CD14-positive monocyte (primary cell): ENCODE data around the gene RAB40A. TPM values are rescaled to one million over a fixed set of nuclear protein-coding genes. Genes with fewer than 3 reads are reported as not detected.
A peak's percentile ranks its signal among the peaks of the same experiment; 100 is the strongest.

Source experiments
- DNase-seq, 3 donors: peaks; one replicate each; pipeline ENCODE4 v3.0.0-alpha.2; 2011 to 2022
- H2AFZ ChIP-seq: 2 replicates; pipeline ENCODE4 v1.6.0; 2012; ENCODE audit warnings: mild to moderate bottlenecking, low read depth, low read length, inconsistent platforms; ENCODE audit not compliant: insufficient read depth, poor library complexity, severe bottlenecking
- H3K27ac ChIP-seq, 2 donors: 1 replicate in 1 of 2; 2 replicates in 1 of 2; pipeline ENCODE4 v1.5.1; 2012 to 2013; ENCODE audit warnings: low read length in 2 of 2, control low read depth in 1 of 2, inconsistent platforms in 1 of 2, low read depth in 1 of 2, mild to moderate bottlenecking in 1 of 2
- H3K27me3 ChIP-seq, 2 donors: one replicate each; pipeline versions ENCODE4 v1.6.0 to v1.6.1; 2011 to 2013; ENCODE audit warnings: low read length in 2 of 2; ENCODE audit not compliant: control insufficient read depth in 2 of 2, insufficient read depth in 2 of 2
- H3K36me3 ChIP-seq, 2 donors: replicated peaks in 1 of 2; 1 replicate in 1 of 2; 2 replicates in 1 of 2; pipeline versions ENCODE4 v1.5.1 to v1.6.1; 2012 to 2013; ENCODE audit warnings: low read length in 2 of 2, control low read depth in 1 of 2, inconsistent platforms in 1 of 2, mild to moderate bottlenecking in 1 of 2; ENCODE audit not compliant: insufficient read depth in 2 of 2, control insufficient read depth in 1 of 2
- H3K4me1 ChIP-seq, 2 donors: 1 replicate in 1 of 2; 2 replicates in 1 of 2; pipeline versions ENCODE4 v1.5.1 to v1.6.1; 2012 to 2013; ENCODE audit warnings: low read length in 2 of 2, control low read depth in 1 of 2, inconsistent platforms in 1 of 2, mild to moderate bottlenecking in 1 of 2, moderate library complexity in 1 of 2; ENCODE audit not compliant: insufficient read depth in 2 of 2, control insufficient read depth in 1 of 2
- H3K4me2 ChIP-seq: replicated peaks from 2 replicates; pipeline ENCODE3; 2012; ENCODE audit warnings: low read length, moderate library complexity, mild to moderate bottlenecking; ENCODE audit not compliant: poor library complexity, severe bottlenecking; ENCODE audit errors: extremely low read depth
- H3K4me3 ChIP-seq, 3 experiments: fragments of 200-600 bp in 1 of 3; sonication (generic) in 1 of 3; replicated peaks in 1 of 3; 1 replicate in 2 of 3; 2 replicates in 1 of 3; pipeline ENCODE4 v1.5.1; 2011 to 2013; ENCODE audit warnings: low read length in 3 of 3, mild to moderate bottlenecking in 3 of 3, control low read depth in 2 of 3, low read depth in 2 of 3, inconsistent platforms in 1 of 3, moderate library complexity in 1 of 3
- H3K79me2 ChIP-seq: 2 replicates; pipeline ENCODE4 v1.6.0; 2012; ENCODE audit warnings: mild to moderate bottlenecking, control low read depth, inconsistent platforms, low read length, moderate library complexity; ENCODE audit not compliant: insufficient read depth
- H3K9ac ChIP-seq: 2 replicates; pipeline ENCODE4 v1.6.0; 2017; ENCODE audit warnings: low read length, mild to moderate bottlenecking; ENCODE audit not compliant: insufficient read depth, poor library complexity, severe bottlenecking
- H3K9me3 ChIP-seq, 2 donors: replicated peaks in 1 of 2; 1 replicate in 1 of 2; 2 replicates in 1 of 2; pipeline versions ENCODE4 v1.5.1 to v1.6.1; 2012 to 2013; ENCODE audit warnings: low read length in 2 of 2, control low read depth in 1 of 2; ENCODE audit not compliant: control insufficient read depth in 1 of 2, insufficient read depth in 1 of 2
- H4K20me1 ChIP-seq: 2 replicates; pipeline ENCODE4 v1.6.0; 2012; ENCODE audit warnings: mild to moderate bottlenecking, low read length, control low read depth, moderate library complexity; ENCODE audit not compliant: insufficient read depth
- H3K27ac Mint-ChIP-seq, 7 donors: one replicate each; pipeline ENCODE4 v1.8.0; 2020; ENCODE audit warnings: mild to moderate bottlenecking in 7 of 7, mixed read lengths in 7 of 7, moderate library complexity in 6 of 7, inconsistent platforms in 2 of 7
- H3K27me3 Mint-ChIP-seq, 3 donors: one replicate each; pipeline ENCODE4 v1.8.0; 2021 to 2022; ENCODE audit warnings: low read depth in 3 of 3, mild to moderate bottlenecking in 3 of 3, mixed read lengths in 3 of 3, moderate library complexity in 3 of 3, inconsistent platforms in 1 of 3
- H3K36me3 Mint-ChIP-seq, 2 donors: one replicate each; pipeline ENCODE4 v1.8.0; 2020; ENCODE audit warnings: mixed read lengths in 2 of 2, inconsistent platforms in 1 of 2, mild to moderate bottlenecking in 1 of 2
- H3K4me1 Mint-ChIP-seq: one replicate; pipeline ENCODE4 v1.8.0; 2020; ENCODE audit warnings: mild to moderate bottlenecking, mixed read lengths
- H3K4me3 Mint-ChIP-seq, 2 donors: one replicate each; pipeline ENCODE4 v1.8.0; 2020; ENCODE audit warnings: mild to moderate bottlenecking in 2 of 2, mixed read lengths in 2 of 2, moderate library complexity in 1 of 2
- H3K9me3 Mint-ChIP-seq, 7 donors: one replicate each; pipeline ENCODE4 v1.8.0; 2020 to 2022; ENCODE audit warnings: mixed read lengths in 7 of 7, mild to moderate bottlenecking in 6 of 7, moderate library complexity in 6 of 7, inconsistent platforms in 2 of 7
- WGBS: methylation state at CpG from one replicate; pipeline ENCODE4 v1.1.5; 2013; ENCODE audit warnings: missing lambda C conversion rate; ENCODE audit not compliant: insufficient coverage; 5-methylcytosine and 5-hydroxymethylcytosine counted together
- intact Hi-C, 2 donors: fragments of 100-400 bp; cut with micrococcal nuclease; formaldehyde crosslinking; loops; one replicate each; pipeline versions ENCODE4 v1.15.0 to v1.15.1; 2023
- polyA minus RNA-seq: library from RNA; depleted of rRNA, polyadenylated mRNA; stranded (reverse); fragments of >200 nt; gene quantifications from 2 replicates; pipeline ENCODE4 v1.2.3, GENCODE V29; 2012
- polyA plus RNA-seq, 3 donors: library from polyadenylated mRNA; depleted of rRNA in 1 of 3; unstranded in 2 of 3; stranded (reverse) in 1 of 3; fragments of 300-500 nt in 2 of 3; fragments of >200 nt in 1 of 3; fragmentation: Illumina TruSeq in 2 of 3; gene quantifications; 1 replicate in 2 of 3; 2 replicates in 1 of 3; pipeline ENCODE4 v1.2.3, GENCODE V29; 2012 to 2021
- total RNA-seq, 12 experiments: library from RNA in 1 of 12; stranded (reverse) in 1 of 12; fragments of 120-200 nt in 1 of 12; gene quantifications; one replicate each; pipeline ENCODE4 v1.2.4 and lab custom pipeline; 2013 to 2026; ENCODE audit warnings: mixed read lengths in 6 of 12, inconsistent platforms in 1 of 12
- TF ChIP-seq, protein P1 (sequence below): fragments of 200-600 bp; IDR thresholded peaks from one replicate; pipeline ENCODE4 v1.8.0; 2022; ENCODE audit warnings: antibody characterized with exemption, mild to moderate bottlenecking

RAB40A gene, protein sequence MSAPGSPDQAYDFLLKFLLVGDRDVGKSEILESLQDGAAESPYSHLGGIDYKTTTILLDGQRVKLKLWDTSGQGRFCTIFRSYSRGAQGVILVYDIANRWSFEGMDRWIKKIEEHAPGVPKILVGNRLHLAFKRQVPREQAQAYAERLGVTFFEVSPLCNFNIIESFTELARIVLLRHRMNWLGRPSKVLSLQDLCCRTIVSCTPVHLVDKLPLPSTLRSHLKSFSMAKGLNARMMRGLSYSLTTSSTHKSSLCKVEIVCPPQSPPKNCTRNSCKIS
- total RNA-seq (2013): not detected
- polyA plus RNA-seq (not detected), polyA minus RNA-seq (0.08 TPM in 1 of 2 replicates, not detected in the other), total RNA-seq (lab: John Stamatoyannopoulos, UW) (0 to 1.1 (median 0) reads per million in 11 experiments)

DNA sequence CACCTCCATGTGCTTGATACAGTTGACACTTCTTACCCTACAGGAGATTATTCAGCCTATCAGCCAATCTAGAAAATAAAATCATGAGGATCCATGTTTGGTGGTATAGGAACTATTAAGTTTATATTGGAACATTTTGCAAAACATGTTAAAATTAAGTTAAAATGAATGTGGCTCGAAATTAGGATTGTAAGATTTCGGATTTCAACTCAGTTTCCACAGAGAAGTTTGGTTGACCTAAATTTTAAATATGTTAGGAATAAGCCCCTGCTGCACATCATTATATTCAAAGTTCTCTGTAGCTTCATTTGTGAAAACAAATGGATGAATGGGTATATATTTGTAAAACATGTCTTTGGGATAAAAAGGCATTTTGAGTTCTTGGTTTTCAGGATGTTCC is at the start of gene RAB40A:
Gene RAB40A, minus strand, starts transcription at position 101 of the 400 bp plus-strand sequence. CDS start 18,733 bp downstream, outside the sequence.
- Histone ChIP-seq H3K79me2 (no peaks in the 10 kb centered on the region), H2AFZ (no peak within 1 kb of the TSS), H3K9ac (no peak within 1 kb of the TSS), H3K9me3 (no peaks in the 10 kb centered on the region), H3K4me3 (no peak within 1 kb of the TSS), H4K20me1 (no peaks in the 10 kb centered on the region), H3K27ac (no peak within 1 kb of the TSS), H3K4me2 (no peak within 1 kb of the TSS), H3K4me1 (no peaks in the 10 kb centered on the region), H3K36me3 (no peaks in the 10 kb centered on the region), H3K27me3 (no peaks in the 10 kb centered on the region)
- TF ChIP-seq, protein P1, sequence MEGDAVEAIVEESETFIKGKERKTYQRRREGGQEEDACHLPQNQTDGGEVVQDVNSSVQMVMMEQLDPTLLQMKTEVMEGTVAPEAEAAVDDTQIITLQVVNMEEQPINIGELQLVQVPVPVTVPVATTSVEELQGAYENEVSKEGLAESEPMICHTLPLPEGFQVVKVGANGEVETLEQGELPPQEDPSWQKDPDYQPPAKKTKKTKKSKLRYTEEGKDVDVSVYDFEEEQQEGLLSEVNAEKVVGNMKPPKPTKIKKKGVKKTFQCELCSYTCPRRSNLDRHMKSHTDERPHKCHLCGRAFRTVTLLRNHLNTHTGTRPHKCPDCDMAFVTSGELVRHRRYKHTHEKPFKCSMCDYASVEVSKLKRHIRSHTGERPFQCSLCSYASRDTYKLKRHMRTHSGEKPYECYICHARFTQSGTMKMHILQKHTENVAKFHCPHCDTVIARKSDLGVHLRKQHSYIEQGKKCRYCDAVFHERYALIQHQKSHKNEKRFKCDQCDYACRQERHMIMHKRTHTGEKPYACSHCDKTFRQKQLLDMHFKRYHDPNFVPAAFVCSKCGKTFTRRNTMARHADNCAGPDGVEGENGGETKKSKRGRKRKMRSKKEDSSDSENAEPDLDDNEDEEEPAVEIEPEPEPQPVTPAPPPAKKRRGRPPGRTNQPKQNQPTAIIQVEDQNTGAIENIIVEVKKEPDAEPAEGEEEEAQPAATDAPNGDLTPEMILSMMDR: no peak
- H3K27me3 Mint-ChIP-seq: peaks cover 0 to 10% (median 0%) of the 10 kb centered on the region in 3 donors
- H3K27ac Mint-ChIP-seq: peak within 1 kb of the TSS in 1 of 7 donors; percentile 41
- no peaks in the 10 kb centered on the region for H3K4me1 Mint-ChIP-seq
- intact Hi-C loops: no loop called here
- H3K9me3 Mint-ChIP-seq: no peaks in the 10 kb centered on the region
- no peak for DNase-seq
- WGBS: no CpG with 5 or more reads among the region's 2 CpGs
- H3K36me3 Mint-ChIP-seq: no peaks in the 10 kb centered on the region
- H3K4me3 Mint-ChIP-seq: no peak within 1 kb of the TSS

DNA sequence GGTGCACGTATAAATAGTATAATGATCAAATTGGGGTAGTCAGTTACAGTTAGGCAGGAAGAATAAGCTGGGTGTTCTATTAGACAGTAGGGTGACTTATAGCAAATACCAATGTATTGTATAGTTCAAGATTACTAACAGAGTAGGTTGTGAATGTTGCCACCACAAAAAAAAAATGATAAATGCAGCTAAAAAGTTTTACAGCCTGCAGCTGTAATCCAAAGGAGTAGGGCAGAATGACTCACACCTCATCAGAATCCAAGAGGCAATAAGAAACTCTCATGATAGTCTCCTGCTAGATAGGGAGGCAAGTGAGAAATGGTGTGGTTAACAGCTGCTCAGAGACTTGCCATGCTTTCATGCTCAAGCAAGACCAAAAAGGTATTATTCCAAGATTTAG is 46.5 kb upstream of the RAB40A start:
- Histone ChIP-seq H3K79me2 (no peaks in the 10 kb centered on the region), H3K4me3 (no peak overlapping the region), H4K20me1 (no peaks in the 10 kb centered on the region), H3K9me3 (no peaks in the 10 kb centered on the region), H3K9ac (no peak overlapping the region), H3K4me2 (no peak overlapping the region), H3K27ac (no peak overlapping the region), H2AFZ (no peak overlapping the region), H3K27me3 (no peaks in the 10 kb centered on the region), H3K4me1 (no peaks in the 10 kb centered on the region), H3K36me3 (no peaks in the 10 kb centered on the region)
- Mint-ChIP-seq H3K27me3 (peaks cover 0 to 4% (median 0%) of the 10 kb centered on the region in 3 donors), H3K4me3 (no peak overlapping the region), H3K4me1 (no peaks in the 10 kb centered on the region), H3K27ac (no peak overlapping the region), H3K9me3 (no peaks in the 10 kb centered on the region), H3K36me3 (no peaks in the 10 kb centered on the region)
- intact Hi-C loops: no loop called here
- no CpG with 5 or more reads among the region's 1 CpG for WGBS
- no peak for DNase-seq
- TF ChIP-seq, protein P1: no peak
